NCI-H526 treated with DMSO at 0.1 percent for 48 hours (cell line): ENCODE measurements around the gene GNS.

ENCODE experiments used
- DNase-seq: peaks from one replicate; lab custom pipeline; 2025; lab: John Stamatoyannopoulos, UW

The GNS gene

GRCh38 chr12:64672925-64673409, 86.2 kb downstream of the GNS start:
- DNase-seq: no peak

GRCh38 chr12:64671681-64672080, 87.5 kb downstream of the GNS start:
- DNase-seq: no peak

- no peak for DNase-seq
Measured at GRCh38 chr12:64670919-64671639, 88.1 kb downstream of the GNS start.

- no peak for DNase-seq
Measured at GRCh38 chr12:64670019-64670418, 89.2 kb downstream of the GNS start.

GRCh38 chr12:64669270-64669842, 89.8 kb downstream of the GNS start:
- DNase-seq: no peak

- DNase-seq: no peak
Measured at GRCh38 chr12:64667793-64668192, 91.4 kb downstream of the GNS start.

GRCh38 chr12:64666054-64666914, 92.9 kb downstream of the GNS start:
- no peak for DNase-seq

- DNase-seq: no peak
Measured at GRCh38 chr12:64665514-64665913, 93.7 kb downstream of the GNS start.
